Activated CD8-positive, alpha-beta memory T cell treated with anti-CD3 and anti-CD28 coated beads, Interleukin-2, amount 50 U/mL, for 1 hour (primary cell): ENCODE measurements around the gene AOC1.
"Not testable (repeated sequence)": the region's sequence is repeated elsewhere in the genome, so short reads cannot be mapped to it uniquely, and the experiment has no call there.

ENCODE experiments used
- DNase-seq: peaks from one replicate; pipeline ENCODE4 v3.0.0-alpha.2; 2020; ENCODE audit errors: extremely low read depth

Gene AOC1, protein sequence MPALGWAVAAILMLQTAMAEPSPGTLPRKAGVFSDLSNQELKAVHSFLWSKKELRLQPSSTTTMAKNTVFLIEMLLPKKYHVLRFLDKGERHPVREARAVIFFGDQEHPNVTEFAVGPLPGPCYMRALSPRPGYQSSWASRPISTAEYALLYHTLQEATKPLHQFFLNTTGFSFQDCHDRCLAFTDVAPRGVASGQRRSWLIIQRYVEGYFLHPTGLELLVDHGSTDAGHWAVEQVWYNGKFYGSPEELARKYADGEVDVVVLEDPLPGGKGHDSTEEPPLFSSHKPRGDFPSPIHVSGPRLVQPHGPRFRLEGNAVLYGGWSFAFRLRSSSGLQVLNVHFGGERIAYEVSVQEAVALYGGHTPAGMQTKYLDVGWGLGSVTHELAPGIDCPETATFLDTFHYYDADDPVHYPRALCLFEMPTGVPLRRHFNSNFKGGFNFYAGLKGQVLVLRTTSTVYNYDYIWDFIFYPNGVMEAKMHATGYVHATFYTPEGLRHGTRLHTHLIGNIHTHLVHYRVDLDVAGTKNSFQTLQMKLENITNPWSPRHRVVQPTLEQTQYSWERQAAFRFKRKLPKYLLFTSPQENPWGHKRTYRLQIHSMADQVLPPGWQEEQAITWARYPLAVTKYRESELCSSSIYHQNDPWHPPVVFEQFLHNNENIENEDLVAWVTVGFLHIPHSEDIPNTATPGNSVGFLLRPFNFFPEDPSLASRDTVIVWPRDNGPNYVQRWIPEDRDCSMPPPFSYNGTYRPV

GRCh38 chr7:150852371-150852905 is at the start of gene AOC1:
AOC1 (plus strand) TSS chr7:150852517; CDS start chr7:150856471, 3,954 bp downstream.
- no peak for DNase-seq

DNA sequence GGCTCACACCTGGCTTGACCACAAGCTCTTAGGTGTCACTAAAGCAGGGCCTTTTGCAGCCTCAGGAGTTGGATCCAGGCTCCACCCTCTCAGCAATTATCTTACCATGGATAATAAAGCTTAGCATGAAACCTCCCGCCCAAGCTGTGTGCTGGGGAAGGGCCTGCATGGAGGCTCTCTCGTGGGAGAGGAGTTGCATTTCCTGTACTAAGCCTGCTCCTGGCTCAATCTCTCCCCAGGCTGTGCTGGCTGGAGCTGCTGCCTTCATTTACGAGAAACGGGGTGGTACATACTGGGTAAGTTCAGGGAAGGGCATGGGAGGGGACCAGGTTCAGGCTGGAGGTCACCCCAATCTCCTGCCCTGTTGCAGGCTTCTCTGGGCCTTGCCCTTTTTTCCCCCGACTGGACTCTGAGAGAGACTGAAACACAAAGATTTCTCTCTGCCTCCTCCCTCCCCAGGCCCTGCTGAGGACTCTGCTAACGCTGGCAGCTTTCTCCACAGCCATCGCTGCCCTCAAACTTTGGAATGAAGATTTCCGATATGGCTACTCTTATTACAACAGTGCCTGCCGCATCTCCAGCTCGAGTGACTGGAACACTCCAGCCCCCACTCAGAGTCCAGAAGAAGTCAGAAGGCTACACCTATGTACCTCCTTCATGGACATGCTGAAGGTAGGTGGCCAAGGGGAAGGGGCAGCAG is 49.0 kb upstream of the AOC1 start:
- no peak for DNase-seq

DNA sequence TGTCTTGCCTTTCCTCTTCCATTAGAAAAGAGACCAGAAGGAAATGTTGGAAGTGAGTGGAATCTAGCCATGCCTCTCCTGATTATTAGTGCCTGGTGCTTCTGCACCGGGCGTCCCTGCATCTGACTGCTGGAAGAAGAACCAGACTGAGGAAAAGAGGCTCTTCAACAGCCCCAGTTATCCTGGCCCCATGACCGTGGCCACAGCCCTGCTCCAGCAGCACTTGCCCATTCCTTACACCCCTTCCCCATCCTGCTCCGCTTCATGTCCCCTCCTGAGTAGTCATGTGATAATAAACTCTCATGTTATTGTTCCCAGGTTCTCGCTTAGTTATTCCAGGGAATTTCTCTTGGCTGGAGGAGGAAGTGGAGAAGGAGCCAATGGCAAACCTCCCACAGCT is 47.5 kb upstream of the AOC1 start:
- DNase-seq: no peak

GRCh38 chr7:150805864-150806263 is 46.5 kb upstream of the AOC1 start:
- no peak for DNase-seq

DNA sequence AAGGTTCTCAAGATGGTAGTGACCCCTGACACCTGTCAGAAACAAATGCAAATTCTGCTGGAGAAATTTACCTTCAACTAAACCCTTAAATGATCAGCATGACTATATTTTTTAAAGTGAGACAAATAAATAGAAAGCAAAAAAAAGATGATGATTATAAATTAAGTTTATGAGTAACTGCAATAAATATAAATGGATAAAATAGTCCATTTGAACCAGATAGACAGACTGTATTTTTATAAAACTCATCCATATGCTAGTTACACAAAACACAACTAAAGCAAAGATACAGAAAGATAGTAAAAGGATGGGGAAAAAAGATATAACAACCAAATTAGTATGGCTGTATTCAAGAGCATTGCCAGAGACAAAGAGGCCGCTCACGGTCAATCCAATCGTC is 45.9 kb upstream of the AOC1 start:
- DNase-seq: no peak

GRCh38 chr7:150806863-150807262 is 45.5 kb upstream of the AOC1 start:
- DNase-seq: no peak

- DNase-seq: not testable (repeated sequence)
Measured at GRCh38 chr7:150807616-150808438, 44.5 kb upstream of the AOC1 start.

DNA sequence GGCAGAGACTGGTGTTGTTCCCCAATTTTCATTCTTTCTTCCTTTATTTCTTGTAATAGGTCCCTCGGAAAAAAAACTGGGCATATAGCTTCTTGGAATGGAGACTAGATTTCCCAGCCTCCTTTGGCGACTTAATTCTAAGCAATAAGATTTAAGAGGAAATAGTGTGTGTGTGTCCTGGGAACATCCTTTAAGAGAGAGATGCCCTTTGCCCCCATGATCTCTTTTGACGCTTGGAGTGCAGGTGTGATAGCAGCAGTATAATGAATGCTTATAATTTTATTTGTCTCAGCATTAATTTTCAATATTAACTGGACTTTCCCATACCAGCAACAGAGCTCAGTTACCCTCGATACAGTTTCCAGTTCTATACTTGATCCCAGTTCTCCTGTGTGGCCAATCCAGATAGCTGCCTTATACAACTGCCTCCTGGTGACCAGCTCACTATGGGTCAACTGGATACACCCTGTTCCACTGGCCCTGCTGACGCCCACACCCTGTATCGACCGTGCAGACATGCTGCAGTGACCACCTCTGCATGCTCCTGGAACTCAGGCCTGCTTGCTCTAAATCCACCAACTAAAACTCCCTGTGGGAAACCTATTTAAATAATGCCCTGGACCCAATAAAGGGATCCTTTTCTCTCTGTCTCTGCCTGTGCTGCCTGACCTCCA is 37.9 kb upstream of the AOC1 start:
- no peak for DNase-seq

DNA sequence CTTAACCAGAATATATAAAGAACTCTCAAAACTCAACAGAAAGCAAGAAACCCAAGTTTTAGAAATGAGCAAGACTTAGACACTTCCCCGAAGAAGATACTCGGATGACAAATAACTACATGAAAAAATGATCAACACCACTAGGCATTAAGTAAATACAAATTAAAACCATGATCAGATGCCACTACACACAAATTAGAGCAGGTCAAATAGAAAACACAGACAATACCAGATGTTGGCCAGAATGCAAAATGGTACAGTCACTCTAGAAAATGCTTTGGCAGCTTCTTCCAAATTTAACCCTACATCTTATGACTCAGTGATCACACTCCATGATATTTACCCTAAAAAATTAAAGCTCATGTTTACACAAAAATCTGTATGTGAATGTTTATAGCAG is 33.3 kb upstream of the AOC1 start:
- DNase-seq: no peak

- no peak for DNase-seq
Measured at GRCh38 chr7:150820148-150820547, 32.2 kb upstream of the AOC1 start.

DNA sequence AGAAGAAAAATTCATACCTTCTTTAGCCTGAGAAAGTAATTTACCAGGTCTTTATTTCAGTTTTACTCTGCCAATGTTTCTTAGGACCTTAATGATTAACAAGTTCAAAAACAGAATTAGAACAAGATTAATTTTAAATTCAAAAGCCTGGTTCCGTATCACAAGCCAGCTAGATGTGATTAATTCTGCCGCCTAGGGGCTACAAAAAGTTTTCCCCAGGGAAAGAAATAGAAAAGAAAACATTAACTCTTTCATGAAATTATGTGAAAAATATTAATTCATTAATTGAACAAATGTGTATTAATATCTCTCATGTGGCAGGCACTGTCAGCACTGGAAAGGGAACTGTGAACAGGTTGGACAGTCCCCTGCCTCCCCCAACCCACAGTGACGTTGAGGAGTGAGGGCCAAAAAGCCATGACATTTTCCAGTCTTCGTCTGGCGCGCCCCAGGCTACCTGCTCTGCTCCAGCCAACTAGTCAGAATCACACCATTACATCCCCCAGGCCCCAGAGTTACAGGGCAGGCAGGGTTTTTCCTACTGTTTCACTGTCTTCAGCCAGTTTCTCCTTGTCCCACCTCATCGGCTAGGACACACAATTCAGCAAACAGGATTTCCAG is 31.6 kb upstream of the AOC1 start:
- DNase-seq: no peak

- no peak for DNase-seq
Measured at GRCh38 chr7:150823043-150823442, 29.3 kb upstream of the AOC1 start.

DNA sequence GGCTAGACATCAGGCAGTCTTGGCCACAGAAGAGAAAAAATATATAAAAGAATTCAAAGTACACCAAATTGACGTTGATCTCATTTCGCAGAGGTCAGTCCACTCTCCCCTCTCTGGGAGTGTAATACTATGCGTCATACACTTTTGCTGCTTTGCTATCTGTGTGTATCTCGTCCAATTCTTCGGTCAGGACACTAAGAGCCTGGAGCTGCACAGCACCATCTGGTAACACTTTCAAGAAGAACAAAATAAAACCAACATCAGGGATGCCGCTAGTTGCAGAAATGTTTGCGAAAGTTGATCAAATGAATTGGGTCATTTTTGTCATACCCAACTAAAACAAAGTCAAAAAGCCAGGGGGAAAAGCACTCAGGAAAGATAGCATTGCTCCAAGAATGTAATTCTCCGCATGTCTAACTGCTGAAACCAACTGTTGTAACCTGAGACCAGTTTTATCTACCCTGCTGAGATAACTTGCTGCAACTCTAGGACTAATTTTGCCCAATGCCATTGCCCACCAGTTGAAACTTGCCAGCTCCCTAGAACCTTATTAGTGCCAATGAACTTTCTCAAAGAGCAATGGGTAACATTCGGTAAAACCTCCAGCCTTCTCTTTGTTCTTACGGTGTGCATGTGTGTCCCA is 28.7 kb upstream of the AOC1 start:
- no peak for DNase-seq

GRCh38 chr7:150824379-150825177 is 27.7 kb upstream of the AOC1 start:
- DNase-seq: no peak

GRCh38 chr7:150826061-150826849 is 26.1 kb upstream of the AOC1 start:
- no peak for DNase-seq

DNA sequence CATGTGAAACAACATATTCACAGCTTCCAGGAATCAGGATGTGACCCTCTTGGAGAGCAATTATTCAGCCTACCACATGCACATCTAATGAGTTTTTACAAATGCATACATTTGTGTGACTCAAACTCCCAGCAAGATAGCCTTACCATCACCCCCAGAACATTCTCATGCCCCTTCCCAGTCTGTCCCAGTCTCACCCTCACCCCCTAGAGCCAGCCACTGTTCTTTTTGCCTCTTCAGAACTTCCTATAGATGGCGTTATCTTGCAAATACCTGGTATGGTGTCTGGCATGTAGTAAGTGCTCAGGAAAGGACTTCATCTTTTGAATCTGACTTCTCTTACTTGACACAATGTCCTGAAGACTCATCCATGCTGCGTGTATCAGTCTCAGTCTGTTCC is 23.9 kb upstream of the AOC1 start:
- DNase-seq: no peak

DNA sequence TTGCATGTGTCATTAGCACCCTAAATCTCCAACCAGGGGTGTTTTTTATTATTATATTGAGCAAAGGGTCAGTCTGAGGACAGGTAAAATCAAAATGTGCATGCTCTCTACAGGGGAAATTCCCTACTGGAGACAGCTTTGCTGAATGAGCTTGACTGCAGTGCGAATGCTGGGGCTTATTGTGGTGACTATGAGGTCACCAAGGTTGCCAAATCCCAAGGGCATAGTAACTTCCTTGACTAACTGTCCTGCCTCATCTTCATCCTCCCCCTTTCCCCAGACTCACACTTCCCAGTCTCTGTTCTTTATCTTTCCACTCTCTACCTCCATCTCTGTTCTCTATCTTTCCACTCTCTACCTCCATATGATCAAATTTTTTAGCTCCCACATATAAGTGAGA is 22.9 kb upstream of the AOC1 start:
- DNase-seq: no peak

- DNase-seq: no peak
Measured at GRCh38 chr7:150830937-150831336, 21.4 kb upstream of the AOC1 start.
